HG02943 (cell line): ENCODE data around the gene EFHC1.
"Not testable (repeated sequence)": the region's sequence is repeated elsewhere in the genome, so short reads cannot be mapped to it uniquely, and the experiment has no call there.

ENCODE experiments used
- ATAC-seq: cut with Tn5 transposase; IDR thresholded peaks from one replicate; pipeline ENCODE4 v1.9.1; 2021; ENCODE audit warnings: mild to moderate bottlenecking, low read depth, moderate library complexity; ENCODE audit not compliant: unreplicated experiment

The EFHC1 gene

DNA sequence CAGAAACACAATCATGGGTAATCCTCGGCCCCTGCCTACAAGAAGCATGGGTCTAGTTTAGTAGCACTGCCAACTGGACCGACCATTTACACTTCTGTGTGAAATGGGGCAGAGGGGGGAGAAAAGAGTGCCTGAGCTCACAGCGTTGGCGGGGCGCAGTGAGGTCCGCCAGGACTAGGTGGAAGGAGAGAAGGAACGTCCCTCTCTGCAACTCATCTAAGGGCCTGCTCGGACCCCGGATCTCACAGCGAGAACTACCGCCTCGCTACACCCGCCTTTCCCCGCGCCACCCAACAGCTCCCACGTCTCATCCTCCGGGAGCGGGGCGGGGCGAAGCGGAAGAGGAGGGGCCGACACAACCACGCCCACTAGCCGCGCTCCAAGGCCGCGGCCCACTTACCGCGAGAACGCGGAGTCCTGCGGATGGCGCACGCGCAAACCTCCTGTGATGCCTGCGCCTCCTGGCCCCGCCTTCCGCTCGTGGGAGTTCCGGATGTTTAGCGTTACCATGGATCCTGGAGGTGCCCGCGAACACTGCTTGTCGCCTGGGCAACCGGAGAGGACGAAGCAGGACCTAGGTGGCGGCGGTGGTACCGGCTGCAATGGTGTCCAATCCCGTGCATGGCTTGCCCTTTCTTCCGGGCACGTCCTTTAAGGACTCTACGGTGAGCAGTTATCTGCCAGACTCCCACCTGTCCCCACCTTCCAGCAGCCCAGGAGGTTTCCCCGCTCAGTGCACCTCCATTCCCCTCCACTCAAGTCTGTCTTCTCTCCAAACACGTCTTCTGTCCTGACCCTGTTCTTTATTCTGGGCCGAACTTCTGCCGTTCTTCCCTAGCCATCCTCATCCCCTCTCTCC lies at the start of gene EFHC1:
TSS of gene EFHC1 (plus strand) at position 534 of the 859 bp plus-strand sequence. CDS start at position 603, 69 bp downstream.
- peak; percentile 88 for ATAC-seq

GRCh38 chr6:52371656-52372191 lies 48.4 kb upstream of the EFHC1 start:
- ATAC-seq, result no peak

GRCh38 chr6:52373151-52373690 lies 46.9 kb upstream of the EFHC1 start:
- no peak for ATAC-seq

- no peak for ATAC-seq
Measured at GRCh38 chr6:52374247-52374646, 45.9 kb upstream of the EFHC1 start.

DNA sequence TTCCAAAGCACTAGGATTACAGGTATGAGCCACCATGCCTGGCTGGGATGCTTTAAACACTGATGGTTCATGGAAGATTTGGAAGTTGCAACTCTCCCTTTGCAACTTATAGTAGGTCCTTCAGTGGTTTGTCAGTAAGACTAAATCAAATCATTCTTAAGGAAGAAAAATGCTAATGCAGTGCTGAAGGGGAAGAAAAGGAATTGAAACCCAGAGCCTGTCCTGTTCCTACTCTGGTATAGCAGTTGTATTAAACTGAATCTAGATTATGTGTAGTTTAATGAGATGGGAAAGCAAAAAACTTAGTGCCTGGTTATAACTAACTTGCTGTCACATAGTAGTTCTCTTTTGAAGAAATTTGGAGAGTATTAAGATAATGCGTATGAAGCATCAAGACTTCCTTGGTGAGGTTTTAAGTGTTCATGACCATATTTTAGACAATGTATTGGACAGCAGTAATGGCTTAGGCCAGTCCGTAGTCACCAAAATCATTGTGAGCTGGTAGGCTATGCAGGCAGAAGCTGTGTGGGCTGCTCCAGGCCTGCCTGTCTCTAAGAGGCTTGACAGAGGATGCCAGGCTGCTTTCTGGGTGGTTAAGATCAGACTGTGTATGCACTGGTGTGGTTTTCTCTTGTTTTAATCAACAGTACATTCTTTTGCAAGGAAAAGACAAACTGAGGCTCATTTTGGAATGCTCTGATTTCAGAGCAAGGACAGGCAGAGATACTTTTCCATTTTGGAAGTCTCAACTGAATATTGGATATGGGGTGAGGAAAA lies 44.2 kb upstream of the EFHC1 start:
- ATAC-seq, result no peak

DNA sequence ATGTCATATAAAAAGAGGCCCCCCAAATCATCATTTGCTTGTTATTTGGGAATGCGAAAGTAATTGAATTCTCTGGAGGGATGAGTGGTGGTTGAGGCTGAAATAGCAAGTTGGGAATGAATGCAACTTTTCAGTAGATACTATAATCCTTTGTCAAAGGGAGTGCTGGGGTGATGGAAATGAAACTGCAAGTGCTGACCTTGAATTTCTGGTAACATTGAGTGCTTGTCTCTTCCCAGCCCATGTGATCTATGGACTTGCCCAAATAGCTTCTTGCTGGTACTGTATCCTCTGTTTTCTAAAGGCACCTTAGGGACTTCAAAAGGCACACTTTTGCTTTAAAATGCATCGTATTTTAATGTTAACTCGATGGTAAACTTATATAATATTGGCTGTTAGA lies 43.4 kb upstream of the EFHC1 start:
- no peak for ATAC-seq

DNA sequence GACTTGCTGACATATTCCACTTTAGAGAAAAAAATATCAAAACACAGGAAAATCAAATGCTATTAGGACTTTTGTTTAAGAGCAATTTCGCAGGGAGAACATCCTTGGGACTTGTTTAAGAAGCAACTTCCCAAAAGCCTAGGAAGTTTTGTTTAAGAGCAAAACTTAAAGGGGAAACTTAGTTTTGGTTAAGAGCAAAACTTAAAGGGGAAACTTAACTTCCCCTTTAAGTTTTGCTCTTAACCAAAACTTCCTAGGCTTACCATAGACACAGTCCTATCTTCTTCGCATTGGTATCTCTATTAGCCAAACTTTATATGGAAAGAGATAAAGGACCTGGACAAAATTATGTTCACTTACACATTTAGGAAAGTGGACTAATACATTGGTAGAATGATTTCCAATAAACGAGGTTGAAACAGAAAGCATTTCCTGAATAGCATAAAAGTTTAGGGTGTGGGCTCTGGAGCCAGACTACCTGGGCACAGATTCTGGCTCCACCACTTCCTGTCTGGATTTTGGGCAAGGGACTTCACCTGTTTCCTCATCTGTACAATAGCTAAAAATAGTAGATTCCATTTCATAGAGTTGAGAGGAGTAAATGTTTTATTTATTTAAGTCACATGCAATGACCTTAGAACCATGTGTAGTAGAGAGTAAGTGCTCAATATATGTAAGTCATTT lies 42.5 kb upstream of the EFHC1 start:
- no peak for ATAC-seq

DNA sequence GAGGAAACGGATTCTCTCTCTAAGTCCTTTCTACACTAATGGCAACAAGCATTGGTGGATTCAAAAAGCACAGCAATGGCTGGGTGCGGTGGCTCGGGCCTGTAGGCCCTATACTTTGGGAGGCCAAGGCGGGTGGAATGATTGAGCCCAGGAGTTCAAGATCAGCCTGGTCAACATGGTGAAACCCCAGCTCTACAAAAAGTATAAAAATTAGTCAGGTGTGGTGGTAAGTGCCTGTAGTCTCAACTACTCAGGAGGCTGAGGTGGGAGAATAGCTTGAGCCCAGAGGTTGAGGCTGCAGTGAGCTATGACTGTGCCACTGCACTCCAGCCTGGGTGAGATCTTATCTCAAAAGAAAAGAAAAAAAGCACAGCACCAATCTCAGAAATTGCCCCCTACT lies 38.9 kb upstream of the EFHC1 start:
- no peak for ATAC-seq

GRCh38 chr6:52384145-52384766 lies 35.9 kb upstream of the EFHC1 start:
- ATAC-seq, result no peak

- ATAC-seq, result no peak
Measured at GRCh38 chr6:52385074-52385473, 35.1 kb upstream of the EFHC1 start.

GRCh38 chr6:52388119-52388518 lies 32.0 kb upstream of the EFHC1 start:
- not testable (repeated sequence) for ATAC-seq

- ATAC-seq, result no peak
Measured at GRCh38 chr6:52388790-52389189, 31.4 kb upstream of the EFHC1 start.

DNA sequence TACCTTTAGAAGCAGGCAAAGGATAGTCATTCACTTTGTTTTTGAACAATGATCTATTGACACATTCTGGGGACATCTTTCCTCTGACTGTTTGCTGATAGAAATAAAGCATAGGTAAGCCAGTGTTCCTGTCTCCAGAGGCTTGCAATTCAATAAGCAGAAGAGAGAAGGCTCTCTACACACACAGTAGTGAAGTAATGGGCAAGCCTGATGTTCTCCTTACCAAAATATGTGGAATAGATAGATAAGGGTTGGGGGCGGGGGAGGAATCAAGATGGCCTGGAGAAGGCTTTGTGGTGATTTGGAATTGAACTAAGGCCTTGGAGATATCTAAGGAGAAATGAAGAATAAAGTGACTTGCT lies 30.9 kb upstream of the EFHC1 start:
- ATAC-seq, result no peak

GRCh38 chr6:52389626-52390360 lies 30.3 kb upstream of the EFHC1 start:
- peak; percentile 54 for ATAC-seq

GRCh38 chr6:52390361-52390727 lies 29.8 kb upstream of the EFHC1 start:
- ATAC-seq, result peak; percentile 51

- no peak for ATAC-seq
Measured at GRCh38 chr6:52391599-52391998, 28.5 kb upstream of the EFHC1 start.

DNA sequence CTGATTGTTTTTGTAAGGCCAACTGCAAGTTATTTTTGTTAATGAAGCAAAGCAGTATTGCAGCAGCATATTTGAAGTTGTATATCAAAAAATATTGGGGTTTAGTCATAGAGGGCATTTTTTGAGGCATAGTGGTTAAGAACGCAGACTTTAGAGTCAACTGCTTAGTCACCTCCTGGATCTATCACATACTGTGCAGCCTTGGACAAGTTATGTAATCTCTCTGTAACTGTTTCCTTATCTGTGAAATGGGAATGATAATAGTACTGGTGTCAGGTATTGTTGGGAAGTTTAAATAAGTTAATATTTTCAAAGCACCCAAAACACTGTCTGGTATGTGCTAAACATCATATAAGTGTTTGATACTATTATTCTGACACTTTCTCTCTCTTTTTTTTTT lies 27.2 kb upstream of the EFHC1 start:
- no peak for ATAC-seq

- ATAC-seq, result no peak
Measured at GRCh38 chr6:52393780-52394179, 26.4 kb upstream of the EFHC1 start.

- peak; percentile 50 for ATAC-seq
Measured at GRCh38 chr6:52394251-52394666, 25.9 kb upstream of the EFHC1 start.

DNA sequence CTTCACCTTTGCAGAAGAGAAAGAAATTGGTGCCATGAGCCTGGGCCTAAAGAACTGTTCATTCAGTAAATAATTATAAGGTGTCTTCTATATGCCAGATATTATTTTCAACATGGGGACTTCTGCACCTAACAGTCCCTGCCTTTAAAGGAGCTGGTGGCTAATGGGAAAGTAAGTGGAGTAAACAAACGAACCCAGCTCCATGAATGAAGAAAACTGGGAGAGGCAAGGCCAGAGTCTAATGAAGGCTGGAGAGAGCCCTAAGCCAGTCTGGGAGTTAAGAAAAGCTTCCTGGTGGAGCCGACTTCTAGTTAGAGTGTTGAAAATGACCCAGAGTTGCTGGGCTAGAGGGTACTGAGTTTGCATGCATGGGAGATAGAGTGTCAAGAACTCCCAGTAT lies 24.2 kb upstream of the EFHC1 start:
- ATAC-seq, result no peak
